Measurements from ENCODE around the gene PTS. TPM values are rescaled to one million over a fixed set of nuclear protein-coding genes. Genes with fewer than 3 reads are reported as not detected.

The PTS gene
- total RNA-seq, 3 donors from 2014 or later = 21.8 to 40.4 (median 38.7) TPM

- no peaks in the 10 kb centered on the region for H3K27me3 ChIP-seq
- intact Hi-C loops (cut with DNase I; ENCODE audit: low total_unique reads) = no loop called here
- no peak for TF ChIP-seq POLR2A (IDR thresholded peaks at IDR 0.05)
- no peak overlapping the region for H3K4me3 ChIP-seq
- DNase-seq (ENCODE audit: low spot score in 2 of 2) = no peak
- H3K9me3 ChIP-seq = no peaks in the 10 kb centered on the region
- no peak overlapping the region for H3K27ac ChIP-seq
- peaks cover 0 to under 1% of the 10 kb centered on the region in 2 donors for H3K4me1 ChIP-seq
- H3K36me3 ChIP-seq = no peaks in the 10 kb centered on the region
Observed at GRCh38 chr11:112247201-112247600, 21.0 kb downstream of the PTS start.

DNA sequence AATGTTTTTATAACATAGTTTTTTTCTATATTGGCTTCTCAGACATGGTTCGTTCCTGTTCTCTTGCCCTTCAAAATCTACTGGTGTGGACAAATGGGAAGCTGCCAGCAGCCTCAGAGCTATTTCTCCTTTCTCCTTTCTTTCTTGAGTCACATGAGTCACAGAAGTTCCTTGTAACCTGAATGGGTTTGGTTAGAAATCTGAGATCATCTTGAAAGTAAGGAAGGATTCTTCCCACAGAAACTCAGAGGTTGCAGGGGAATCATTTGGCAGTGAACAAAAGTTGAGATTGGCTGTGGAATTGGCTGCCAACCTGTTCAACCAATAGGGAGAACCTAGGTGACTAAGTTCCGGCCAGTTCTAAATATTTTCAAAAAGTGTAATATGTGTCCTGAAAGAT is 22.0 kb downstream of the PTS start:
- Histone ChIP-seq H3K4me3 (no peak overlapping the region), H3K4me1 (no peaks in the 10 kb centered on the region), H3K36me3 (no peaks in the 10 kb centered on the region), H3K27ac (no peak overlapping the region), H3K9me3 (no peaks in the 10 kb centered on the region), H3K27me3 (no peaks in the 10 kb centered on the region)
- DNase-seq (ENCODE audit: low spot score in 2 of 2) = no peak
- intact Hi-C loops (cut with DNase I; ENCODE audit: low total_unique reads) = no loop called here
- no peak for TF ChIP-seq POLR2AphosphoS5 (IDR thresholded peaks at IDR 0.05)
- TF ChIP-seq POLR2A (IDR thresholded peaks at IDR 0.05) = no peak
- no peak for TF ChIP-seq CTCF (IDR thresholded peaks at IDR 0.05)

DNA sequence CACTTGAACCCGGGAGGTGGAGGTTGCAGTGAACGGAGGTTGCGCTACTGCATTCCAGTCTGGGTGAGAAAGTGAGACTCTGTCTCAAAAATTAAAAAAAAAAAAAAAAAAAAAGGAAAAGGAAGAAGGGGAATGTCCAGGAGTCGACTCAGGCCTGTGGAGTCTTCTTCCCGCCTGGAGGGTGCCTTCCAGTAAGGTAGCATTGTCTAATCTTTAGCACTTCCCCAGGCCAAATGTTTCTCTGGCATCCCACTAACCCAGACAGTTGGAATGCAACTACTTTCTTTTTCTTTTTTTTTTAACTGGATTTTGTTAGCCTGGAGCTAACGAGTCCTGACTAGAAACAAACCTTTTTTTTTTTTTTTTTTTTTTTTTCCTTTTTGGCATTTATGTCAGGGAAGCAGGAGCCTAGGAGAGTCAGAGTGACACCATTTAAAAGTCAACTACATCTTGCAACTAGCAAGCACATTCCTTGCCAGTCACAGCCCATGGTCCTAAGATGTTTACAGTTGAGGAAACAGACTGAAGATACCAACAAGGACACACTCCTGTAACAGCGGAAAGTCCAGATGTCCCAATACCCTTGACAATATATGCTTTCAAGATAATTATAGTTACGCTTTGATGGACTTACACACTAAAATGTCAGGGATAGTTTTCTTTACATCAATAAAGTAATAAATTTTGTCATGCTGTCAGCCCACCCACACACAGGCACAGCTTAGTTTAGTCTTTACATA is 23.8 kb downstream of the PTS start:
- no peaks in the 10 kb centered on the region for H3K4me1 ChIP-seq
- no peaks in the 10 kb centered on the region for H3K27me3 ChIP-seq
- peak overlapping the region in 1 of 2 donors; percentile 3 for H3K27ac ChIP-seq
- TF ChIP-seq CTCF (IDR thresholded peaks at IDR 0.05) (no peak), POLR2AphosphoS5 (IDR thresholded peaks at IDR 0.05) (no peak), POLR2A (IDR thresholded peaks at IDR 0.05) (no peak)
- no peaks in the 10 kb centered on the region for H3K9me3 ChIP-seq
- no peak overlapping the region for H3K4me3 ChIP-seq
- no peaks in the 10 kb centered on the region for H3K36me3 ChIP-seq
- peak in 1 of 2 donors; percentile 26 for DNase-seq (ENCODE audit: low spot score in 2 of 2)
- intact Hi-C loops (cut with DNase I; ENCODE audit: low total_unique reads) = no loop called here

- no peaks in the 10 kb centered on the region for H3K27me3 ChIP-seq
- H3K9me3 ChIP-seq = no peaks in the 10 kb centered on the region
- no peak overlapping the region for H3K4me3 ChIP-seq
- intact Hi-C loops (cut with DNase I; ENCODE audit: low total_unique reads) = no loop called here
- H3K27ac ChIP-seq = no peak overlapping the region
- no peak for DNase-seq (ENCODE audit: low spot score in 2 of 2)
- no peaks in the 10 kb centered on the region for H3K4me1 ChIP-seq
- TF ChIP-seq POLR2A (IDR thresholded peaks at IDR 0.05) = no peak
- no peak for TF ChIP-seq CTCF (IDR thresholded peaks at IDR 0.05)
- no peak for TF ChIP-seq POLR2AphosphoS5 (IDR thresholded peaks at IDR 0.05)
- no peaks in the 10 kb centered on the region for H3K36me3 ChIP-seq
Observed at GRCh38 chr11:112253605-112254242, 27.5 kb downstream of the PTS start.

DNA sequence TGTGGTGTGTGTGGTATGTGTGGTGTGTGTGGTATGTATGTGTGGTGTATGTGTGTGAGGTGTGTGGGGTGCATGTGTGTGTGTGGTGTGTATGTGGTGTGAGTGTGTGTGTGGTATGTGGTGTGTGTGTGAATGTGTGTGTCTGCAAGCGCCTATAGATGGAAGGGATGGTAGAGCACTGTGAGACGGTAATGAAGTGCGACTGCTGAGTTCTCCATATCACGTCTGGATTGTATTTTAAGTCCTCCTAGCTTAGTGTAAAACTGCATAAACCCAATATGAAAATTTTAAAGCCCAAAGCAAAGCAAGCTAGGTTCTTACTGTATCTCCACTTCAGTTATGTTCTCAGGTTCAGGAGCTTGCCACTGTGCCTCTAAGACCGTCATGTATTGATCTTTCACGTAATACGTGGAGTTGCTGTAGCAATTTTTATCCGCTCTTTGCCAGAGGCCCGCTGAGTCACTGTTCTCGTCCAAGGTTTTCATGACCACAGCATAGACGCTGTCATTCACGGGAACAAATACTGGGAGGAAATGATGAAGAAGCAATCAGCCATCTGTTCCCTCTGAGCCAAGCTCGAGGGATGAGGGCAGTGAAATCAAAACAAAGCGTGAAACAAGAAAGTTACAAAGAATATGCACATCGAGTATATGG is 29.0 kb downstream of the PTS start:
- Histone ChIP-seq H3K4me3 (no peak overlapping the region), H3K27ac (no peak overlapping the region), H3K4me1 (no peaks in the 10 kb centered on the region), H3K36me3 (no peaks in the 10 kb centered on the region), H3K9me3 (no peaks in the 10 kb centered on the region), H3K27me3 (no peaks in the 10 kb centered on the region)
- no peak for TF ChIP-seq POLR2A (IDR thresholded peaks at IDR 0.05)
- no peak for TF ChIP-seq POLR2AphosphoS5 (IDR thresholded peaks at IDR 0.05)
- TF ChIP-seq CTCF (IDR thresholded peaks at IDR 0.05) = no peak
- intact Hi-C loops (cut with DNase I; ENCODE audit: low total_unique reads) = no loop called here
- no peak for DNase-seq (ENCODE audit: low spot score in 2 of 2)
